Gastrocnemius medialis (tissue), 4 donors: Measurements from ENCODE around the gene USP16.

Experiments
- POLR2A ChIP-seq, 2 donors: fragments of 450-650 bp; IDR thresholded peaks; one replicate each; pipeline ENCODE4 v1.6.1; 2017; ENCODE audit warnings: antibody characterized with exemption in 2 of 2, mild to moderate bottlenecking in 2 of 2, moderate library complexity in 2 of 2
- TF ChIP-seq, protein P1 (sequence below), 5 experiments: fragments of 450-650 bp in 3 of 5; fragments of 200-600 bp in 2 of 5; sonication (generic) in 2 of 5; IDR thresholded peaks in 4 of 5; conservative IDR thresholded peaks in 1 of 5; 1 replicate in 4 of 5; 2 replicates in 1 of 5; pipeline ENCODE4 v1.5.1; 2016 to 2019; ENCODE audit warnings: antibody characterized with exemption in 5 of 5, mild to moderate bottlenecking in 3 of 5, moderate library complexity in 3 of 5

- TF ChIP-seq, protein P1, sequence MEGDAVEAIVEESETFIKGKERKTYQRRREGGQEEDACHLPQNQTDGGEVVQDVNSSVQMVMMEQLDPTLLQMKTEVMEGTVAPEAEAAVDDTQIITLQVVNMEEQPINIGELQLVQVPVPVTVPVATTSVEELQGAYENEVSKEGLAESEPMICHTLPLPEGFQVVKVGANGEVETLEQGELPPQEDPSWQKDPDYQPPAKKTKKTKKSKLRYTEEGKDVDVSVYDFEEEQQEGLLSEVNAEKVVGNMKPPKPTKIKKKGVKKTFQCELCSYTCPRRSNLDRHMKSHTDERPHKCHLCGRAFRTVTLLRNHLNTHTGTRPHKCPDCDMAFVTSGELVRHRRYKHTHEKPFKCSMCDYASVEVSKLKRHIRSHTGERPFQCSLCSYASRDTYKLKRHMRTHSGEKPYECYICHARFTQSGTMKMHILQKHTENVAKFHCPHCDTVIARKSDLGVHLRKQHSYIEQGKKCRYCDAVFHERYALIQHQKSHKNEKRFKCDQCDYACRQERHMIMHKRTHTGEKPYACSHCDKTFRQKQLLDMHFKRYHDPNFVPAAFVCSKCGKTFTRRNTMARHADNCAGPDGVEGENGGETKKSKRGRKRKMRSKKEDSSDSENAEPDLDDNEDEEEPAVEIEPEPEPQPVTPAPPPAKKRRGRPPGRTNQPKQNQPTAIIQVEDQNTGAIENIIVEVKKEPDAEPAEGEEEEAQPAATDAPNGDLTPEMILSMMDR (IDR thresholded peaks at IDR 0.05 in 4 of 5, conservative IDR thresholded peaks at IDR 0.05 in 1 of 5): no peak
- no peak for TF ChIP-seq POLR2A (IDR thresholded peaks at IDR 0.05)
Measured at GRCh38 chr21:28991861-28992525, 32.5 kb upstream of the USP16 start.
